GM18858 (cell line): ENCODE measurements around the gene ASCC1.
"Not testable (repeated sequence)": the region's sequence is repeated elsewhere in the genome, so short reads cannot be mapped to it uniquely, and the experiment has no call there.

Experiments used
- ATAC-seq: cut with Tn5 transposase; IDR thresholded peaks from one replicate; pipeline ENCODE4 v1.9.1; 2021; ENCODE audit not compliant: unreplicated experiment

ASCC1 gene

DNA sequence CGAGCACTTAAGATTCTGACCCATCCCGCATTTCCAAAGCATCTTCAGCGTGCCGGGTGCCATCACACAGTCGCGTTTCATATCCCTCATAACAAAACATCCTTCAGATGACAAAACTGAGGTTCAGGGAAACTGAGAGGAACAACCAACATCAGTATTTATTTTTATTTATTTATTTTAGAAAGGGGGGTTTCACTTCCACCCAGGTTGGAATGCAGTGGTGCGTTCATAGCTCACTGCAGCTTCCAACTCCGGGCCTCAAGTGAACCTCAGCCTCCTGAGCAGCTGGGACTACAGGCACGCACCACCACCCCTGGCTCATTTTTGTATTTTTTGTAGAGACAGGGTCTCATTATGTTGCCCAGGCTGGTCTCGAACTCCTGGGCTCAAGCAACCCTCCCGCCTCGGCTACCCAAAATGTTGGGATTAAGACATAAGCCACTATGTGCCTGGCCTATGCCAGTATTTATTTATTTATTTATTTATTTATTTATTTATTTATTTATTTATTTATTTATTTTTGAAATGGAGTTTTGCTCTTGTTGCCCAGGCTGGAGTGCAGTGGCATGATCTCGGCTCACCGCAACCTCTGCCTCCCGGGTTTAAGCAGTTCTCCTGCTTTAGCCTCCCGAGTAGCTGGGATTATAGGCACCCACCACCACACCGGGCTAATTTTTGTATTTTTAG is 33.2 kb upstream of the ASCC1 start:
- peak; percentile 7 for ATAC-seq

DNA sequence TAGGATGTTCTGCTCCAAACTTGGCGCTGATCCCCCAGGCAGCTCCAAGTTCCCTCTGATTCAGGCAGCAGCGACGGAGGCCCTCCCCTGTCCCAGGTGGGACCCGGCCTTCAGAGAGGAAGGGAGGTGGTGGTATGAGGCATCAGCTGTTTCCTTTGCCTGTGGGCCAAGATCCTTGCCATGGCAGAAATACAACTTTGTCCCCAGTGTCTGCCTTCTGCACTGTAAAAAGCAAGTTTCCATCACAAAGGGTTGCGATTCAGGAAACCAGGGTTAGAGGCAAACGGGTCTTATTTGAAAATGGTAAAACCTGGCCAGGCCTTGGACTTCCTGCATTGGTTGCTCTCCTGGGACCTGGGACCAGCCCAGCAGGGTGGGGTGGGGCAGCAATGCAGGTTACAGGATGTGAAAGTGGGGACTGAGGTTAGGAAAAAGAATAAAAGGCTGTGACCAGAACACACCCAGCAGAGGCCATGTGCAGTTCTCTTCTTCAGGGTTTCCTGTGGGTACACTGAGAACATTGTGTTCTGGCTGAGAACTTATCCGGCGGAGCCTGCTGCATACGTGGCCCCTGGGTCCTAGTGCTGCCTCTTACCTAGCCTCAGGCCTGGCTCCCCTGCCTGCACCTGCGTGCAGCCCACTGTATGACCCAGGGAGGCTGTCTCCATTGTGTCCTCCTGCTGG is 32.5 kb upstream of the ASCC1 start:
- peak; percentile 81 for ATAC-seq

DNA sequence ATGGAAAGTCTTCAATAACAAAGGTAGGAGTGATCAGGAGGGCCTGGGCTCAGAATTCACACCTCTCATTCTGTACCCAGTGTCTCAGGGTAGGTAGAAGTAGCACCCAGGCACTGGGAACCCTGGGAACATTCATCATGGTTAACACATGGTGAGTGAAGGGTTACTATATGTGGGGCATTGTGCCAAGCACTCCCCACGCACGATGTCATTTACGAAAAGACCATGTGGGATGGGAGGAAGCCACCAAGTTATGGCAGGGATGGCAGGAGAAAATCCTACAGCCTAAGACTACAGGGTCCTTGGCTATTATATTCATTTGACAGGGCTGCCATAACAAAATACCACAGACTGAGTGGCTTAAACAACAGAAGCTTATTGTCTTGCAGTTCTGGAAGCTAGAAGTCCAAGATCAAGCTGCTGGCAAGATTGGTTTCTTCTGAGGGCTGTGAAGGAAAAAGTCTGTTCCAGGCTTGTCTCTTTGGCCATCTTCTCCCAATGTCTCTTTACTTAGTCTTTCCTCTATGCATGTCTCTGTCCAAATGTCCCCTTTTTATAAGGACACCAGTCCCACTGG is 30.0 kb upstream of the ASCC1 start:
- ATAC-seq = no peak

DNA sequence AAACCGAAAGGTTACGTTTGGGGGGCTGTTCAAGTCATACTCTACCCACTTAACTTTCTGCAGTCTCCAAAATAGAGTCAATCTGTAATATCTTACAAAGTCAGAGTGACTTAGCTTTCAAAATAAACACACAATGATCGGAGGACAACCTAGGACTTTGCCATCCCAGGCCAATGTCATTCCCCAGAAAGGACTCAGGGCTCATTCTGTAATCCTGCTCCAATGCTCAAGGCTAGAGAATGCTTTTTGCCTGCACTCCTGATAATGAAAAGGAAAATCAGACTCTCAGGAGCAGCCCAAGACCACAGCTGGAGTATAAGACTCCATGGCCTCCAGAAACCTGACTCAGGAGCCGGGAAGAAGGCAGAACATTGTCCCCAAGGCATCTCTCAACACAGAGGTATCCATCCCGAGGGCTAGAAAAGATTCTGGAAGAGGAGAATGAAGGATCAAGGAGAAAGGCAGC is 28.5 kb upstream of the ASCC1 start:
- ATAC-seq = no peak

DNA sequence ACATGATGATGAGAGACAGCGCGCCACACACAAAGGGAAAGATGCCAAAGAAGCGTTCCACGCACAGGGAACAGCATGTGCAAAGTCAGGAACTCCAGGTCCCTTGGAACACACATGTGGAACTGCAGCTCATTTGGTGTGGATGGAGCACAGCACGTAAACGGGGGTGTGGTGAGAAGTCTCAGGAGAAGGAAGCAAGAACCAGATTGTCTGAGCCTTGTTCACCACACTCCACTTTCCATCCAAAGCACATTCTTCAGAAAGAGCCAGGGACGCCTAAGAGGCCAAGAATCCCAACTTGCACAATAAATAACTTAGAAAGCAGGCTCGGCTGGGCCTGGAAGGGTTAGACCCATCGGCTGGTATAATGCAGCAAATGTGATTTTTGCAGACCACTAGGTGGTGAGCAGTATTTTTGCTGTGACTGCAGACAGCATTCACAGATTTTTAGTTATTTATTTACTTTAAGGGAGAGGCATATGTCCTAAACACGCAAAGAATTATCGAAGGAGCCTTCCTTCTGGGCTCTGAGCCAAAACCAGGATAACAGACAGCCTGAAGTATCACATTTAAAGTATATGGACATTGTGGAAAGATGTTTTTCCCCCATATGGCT is 27.9 kb upstream of the ASCC1 start:
- no peak for ATAC-seq

DNA sequence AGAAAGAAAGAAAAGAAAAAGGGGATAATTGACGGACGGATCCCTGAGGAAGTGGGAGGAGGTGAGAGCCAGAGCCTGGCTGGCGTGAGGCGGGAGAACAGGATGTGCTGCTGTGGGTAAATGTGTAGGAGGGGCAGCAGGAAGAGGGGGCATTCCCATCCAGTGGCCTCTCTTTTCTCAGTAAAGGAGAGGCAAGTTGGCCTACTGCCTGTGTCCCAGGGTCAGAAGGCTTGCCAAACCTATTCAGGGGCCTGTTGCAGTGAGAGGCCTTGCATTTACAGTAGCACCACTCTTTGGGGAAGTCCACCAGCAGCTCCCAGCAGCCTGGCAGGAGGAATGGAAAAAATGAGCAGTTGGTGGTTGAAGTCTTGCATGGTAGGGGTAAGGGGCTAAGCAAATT is 26.6 kb upstream of the ASCC1 start:
- ATAC-seq = no peak

DNA sequence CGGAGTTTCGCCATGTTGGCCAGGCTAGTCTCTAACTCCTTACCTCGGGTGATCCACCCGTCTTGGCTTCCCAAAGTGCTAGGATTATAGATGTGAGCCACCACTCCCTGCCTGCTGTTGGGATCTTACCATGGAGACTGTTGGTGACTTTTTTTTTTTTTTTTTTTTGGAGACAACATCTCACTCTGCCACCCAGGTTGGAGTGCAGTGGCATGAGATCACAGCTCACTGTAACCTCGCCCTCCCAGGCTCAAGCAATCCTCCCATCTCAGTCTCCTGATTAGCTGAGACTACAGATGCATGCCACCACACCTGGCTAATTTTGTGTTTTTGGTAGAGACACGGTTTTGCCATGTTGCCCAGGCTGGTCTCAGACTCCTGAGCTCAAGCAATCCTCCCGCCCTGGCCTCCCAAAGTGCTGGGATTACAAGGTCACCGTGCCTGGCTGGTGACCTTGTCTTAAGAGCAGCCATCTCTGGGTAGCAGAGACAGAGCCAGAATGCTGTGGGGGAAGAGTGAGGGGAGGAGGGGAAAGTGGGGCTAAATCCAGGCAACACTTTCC is 25.7 kb upstream of the ASCC1 start:
- no peak for ATAC-seq

DNA sequence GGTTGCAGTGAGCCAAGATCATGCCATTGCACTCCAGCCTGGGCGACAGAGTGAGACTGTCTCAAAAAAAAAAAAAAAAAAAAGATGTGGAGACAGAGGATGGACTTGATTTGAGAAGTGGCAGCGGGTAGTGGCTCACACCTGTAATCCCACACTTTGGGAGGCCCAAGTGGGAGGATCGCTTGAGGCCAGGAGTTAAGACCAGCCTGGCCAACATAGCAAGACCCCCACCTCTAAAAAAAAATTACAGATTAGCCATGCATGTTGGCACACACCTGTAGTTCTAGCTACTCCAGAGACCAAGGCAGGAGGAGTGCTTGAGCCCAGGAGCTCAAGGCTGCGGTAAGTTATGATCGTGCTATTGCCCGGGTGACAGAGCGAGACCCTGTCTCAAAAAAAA is 24.3 kb upstream of the ASCC1 start:
- no peak for ATAC-seq

DNA sequence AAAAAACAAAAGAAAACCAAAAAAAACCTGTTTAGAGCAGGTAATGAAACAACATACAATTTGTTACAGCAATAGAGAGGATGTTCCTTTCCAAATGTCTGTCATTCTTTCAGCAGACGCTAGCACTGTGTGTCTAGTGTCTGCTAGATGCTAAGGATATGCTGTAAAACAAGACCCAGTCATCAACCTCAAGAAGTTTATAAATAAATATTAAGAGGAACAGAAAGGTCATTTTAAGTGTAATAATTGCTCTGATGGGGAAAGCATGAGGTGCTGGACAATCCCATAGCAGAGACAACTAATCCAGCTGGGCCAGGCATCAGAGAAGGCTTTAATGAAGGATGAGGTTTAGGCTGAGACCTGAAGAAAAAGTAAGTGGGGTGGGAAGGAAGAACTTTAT is 23.3 kb upstream of the ASCC1 start:
- ATAC-seq = no peak

DNA sequence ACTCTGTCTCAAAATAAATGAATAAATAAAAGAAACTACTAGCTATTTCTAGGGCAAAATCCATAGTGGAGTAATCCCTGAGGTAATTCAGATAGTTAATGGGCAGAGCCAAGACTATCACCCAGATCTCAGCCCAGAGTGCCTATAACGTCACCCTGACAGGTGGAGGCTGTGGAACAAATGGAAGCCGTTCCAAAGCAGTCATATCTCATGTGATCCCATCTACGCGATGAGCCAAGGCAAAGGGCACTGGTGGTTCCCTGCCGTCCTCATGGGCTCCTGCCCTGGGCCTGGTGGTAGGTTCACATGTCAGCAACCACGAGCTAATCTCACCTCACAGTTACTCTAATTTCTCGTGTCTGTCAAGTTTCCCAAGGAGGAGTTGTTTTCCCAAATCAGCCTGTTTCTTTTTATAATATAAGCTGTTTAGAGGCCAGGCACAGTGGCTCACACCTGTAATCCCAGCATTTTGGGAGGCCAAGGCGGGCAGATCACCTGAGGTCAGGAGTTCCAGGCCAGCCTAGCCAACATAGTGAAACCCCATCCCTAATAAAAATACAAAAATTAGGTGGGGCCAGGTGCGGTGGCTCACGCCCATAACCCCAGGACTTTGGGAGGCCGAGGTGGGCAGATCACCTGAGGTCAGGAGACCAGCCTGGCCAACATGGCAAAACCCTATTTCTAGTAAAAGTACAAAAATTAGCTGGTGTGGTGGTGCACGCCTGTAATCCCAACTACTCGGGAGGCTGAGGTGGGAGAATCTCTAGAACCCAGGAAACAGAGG is 22.5 kb upstream of the ASCC1 start:
- no peak for ATAC-seq

DNA sequence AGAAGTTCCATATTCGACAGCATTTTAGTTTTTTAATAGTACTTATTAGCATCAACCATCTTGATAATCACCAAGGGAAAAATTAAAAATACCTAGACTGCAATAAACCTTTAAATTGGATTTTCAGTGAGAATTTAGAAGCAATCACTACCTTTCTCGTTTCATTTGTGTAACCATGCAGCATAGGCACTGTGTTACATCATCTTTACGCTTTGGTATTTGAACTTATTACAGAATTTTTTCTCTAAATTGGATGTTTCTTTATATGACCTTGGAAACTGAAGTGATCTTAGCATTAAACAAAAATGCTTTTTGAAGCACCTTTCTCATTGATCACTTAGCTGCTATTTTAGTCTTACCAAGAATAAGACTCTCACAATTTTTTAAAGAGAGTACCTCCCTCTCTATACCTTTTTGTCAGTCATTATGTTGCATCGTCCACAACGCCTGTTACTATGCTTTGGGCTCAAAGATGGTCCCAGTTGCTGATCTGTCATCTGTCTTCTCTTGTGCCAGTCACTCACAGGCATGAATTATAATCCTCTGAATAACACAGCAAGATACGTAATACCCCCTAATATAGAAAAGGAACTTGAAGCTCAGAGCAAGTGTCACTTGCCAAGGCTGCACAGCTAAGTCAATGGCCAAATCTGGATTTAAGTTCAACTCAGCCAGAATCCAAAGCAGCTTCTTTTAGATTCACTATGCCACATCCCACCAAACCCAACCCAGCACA is 19.6 kb upstream of the ASCC1 start:
- ATAC-seq = no peak

DNA sequence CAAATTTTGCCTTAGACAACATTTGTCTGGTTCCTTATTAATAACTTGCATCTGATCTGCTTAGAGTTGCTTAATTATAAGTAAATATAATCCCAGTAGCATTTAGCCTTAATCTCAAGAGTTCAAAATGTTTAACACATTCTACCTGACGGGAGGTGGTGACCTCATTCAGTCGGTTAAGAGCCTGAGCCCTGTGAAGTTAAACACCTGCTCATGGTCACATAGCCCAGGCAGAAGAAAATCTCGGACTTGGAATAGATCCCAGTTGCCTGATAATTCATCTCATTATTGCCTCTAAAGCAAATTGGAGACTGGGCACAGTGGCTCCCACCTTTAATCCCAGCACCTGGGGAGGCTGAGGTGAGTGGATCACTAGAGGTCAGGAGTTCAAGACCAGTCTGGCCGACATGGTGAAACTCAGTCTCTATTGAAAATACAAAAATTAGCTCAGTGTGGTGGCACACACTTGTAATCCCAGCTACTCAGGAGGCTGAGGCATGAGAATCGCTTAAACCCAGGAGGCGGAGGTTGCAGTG is 18.6 kb upstream of the ASCC1 start:
- no peak for ATAC-seq

DNA sequence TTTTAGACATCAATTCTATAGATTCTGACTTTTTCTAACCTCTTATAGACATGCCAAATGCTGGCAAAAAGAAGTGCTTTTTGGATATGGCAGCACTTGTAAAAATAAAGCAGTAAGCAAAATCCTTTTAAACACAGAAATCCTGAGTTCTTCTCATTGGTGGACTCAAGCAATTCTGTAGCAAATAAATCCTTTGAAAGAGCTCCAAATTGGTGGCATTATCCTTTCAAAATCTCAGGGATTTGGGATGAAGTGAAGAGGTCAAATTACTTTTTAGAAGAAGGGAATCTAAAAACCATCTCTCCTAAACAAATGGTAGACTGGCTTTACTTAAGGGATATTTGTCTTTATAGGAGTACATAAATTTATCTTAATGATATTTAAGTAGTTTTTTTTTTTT is 17.5 kb upstream of the ASCC1 start:
- ATAC-seq = no peak

DNA sequence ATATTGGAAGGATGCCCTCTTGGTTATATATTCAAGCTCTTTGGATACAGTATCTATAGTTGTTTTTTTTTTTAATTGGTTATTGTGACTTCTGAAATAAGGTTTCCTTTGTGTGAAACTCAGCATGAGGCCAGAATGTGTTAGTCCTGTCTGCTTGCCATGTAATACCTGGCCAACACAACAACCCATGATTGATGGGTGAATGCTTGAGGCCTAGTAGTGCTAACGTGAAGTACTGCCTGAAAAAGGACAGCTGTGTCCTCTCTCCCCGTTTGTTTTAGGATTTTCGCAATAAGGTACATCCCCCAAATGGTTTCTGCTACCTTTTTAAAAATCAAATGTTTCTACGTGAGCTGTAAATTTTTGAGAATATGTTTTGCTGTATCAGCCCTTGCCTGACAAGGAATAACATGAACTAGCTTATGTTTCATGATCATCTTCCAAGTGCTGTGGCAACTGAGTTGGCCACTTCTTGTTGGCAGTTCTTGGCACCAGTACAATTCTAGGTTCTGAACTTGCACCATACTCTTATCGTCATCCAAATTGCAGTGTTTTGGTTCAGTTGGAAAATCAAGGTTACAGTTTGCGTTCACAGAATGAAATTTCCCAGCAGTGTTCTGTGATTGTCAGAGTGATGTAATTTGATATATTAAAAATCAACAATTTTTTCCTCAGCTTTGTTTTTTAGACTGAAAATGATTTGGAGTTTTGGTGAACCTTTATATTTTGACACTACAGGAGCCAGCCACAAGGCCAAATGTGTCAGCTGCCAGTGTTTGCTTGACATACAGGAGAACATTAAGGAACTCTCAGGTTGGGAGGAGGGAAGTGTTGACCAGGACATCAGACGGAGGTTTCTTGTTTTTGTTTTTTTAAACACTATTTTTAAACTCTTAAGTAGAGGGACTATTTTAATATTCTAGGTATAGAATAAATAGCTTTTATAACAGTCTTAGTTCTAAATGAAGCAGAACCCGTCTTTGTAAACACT is 13.5 kb upstream of the ASCC1 start:
- no peak for ATAC-seq

DNA sequence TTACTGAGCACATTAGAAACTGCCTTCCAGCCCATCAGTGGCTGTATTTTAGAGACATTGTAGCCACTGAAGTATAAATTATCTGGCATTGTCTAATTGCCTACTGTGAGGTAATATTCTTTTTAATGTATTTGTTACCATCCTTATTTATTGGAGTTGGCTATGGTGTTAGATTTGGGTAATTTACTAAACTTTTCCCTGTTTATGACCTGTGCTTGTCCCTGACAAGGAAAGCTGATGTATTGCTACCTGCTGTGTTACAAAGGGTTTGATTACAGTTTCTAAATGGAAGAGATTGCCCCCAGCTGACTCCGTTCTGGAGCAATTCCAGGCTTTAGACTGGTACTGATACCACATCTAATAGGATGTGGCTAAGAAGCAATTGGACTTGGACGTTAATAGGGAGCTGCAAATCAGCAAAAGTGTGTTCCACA is 12.3 kb upstream of the ASCC1 start:
- ATAC-seq = no peak

DNA sequence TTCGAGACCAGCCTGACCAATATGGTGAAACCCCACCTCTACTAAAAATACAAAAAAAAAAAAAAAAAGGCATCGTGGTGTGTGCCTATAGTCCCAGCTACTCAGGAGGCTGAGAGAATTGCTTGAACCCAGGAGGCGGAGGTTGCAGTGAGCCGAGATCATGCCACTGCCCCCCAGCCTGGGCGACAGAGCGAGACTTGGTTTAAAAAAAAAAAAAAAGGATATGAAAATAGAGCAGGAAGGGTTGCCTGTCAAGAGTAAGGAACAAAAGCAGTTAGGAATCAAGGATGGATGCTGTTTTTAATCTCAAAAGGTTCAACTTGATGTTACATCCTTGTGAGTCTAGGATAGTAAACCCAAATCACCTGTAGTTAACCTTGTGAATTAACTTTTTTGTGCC is 11.8 kb upstream of the ASCC1 start:
- ATAC-seq = no peak

DNA sequence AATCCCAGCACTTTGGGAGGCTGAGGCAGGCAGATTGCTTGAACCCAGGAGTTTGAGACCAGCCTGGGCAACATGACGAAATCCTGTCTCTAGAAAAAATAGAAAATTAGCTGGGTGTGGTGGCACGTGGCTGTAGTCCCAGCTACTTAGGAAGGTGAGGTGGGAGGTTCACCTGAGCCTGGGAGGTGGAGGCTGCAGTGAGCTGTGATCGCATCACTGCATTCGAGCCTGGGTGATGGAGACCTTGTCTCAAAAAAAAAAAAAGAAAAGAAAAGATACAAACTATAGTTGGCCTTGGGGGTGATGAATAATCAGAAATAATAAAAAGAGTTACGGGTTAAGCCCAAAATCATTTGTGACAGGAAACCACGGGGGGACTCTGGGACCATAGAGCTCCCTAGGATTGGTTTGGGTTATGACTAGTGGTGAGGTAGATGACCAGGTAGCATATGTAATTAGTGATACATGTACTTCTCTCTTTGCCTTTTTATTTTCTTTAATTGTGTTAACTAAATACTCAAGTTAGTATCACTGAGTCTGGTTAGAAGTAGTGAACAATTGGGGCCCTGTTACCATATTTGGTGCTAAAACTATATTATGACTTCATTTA is 10.4 kb upstream of the ASCC1 start:
- ATAC-seq = no peak

DNA sequence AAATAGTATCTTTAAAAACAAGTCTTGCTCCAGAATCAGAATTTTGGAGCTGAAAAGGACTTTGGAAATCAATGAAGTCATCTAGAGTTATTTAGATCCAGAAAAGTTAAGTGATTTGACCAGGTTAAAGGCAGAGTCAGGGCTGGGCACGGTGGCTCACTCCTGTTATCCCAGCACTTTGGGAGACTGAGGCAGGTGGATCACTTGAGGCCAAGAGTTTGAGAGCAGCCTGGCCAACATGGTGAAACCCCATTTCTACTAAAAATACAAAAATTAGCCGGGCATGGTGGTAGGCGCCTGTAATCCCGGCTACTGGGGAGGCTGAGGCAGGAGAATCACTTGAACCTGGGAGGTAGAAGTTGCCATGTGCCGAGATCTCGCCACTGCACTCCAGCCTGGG is 8.1 kb upstream of the ASCC1 start:
- ATAC-seq = not testable (repeated sequence)
